GM12878 (cell line): Measurements from ENCODE around the gene TCEANC2. TPM values are rescaled to one million over a fixed set of nuclear protein-coding genes. Genes with fewer than 3 reads are reported as not detected.

Experiments
- BCL3 ChIP-seq: IDR thresholded peaks from 2 replicates; pipeline ENCODE4 v1.6.1; 2011; ENCODE audit warnings: borderline replicate concordance, low read depth, mild to moderate bottlenecking, moderate library complexity, low read length; ENCODE audit not compliant: insufficient read depth, poor library complexity, severe bottlenecking
- CBFB ChIP-seq: IDR thresholded peaks from 2 replicates; pipeline ENCODE4 v1.6.1; 2016; ENCODE audit warnings: antibody characterized with exemption, low read depth
- CUX1 ChIP-seq: IDR thresholded peaks from 2 replicates; pipeline ENCODE4 v1.6.1; 2012; ENCODE audit warnings: improper control_type of control experiment, low read depth, low read length; ENCODE audit not compliant: insufficient replicate concordance
- DPF2 ChIP-seq: fragments of 450-650 bp; IDR thresholded peaks from 2 replicates; pipeline ENCODE4 v1.6.1; 2017; ENCODE audit warnings: mild to moderate bottlenecking
- ESRRA ChIP-seq: IDR thresholded peaks from 2 replicates; pipeline ENCODE4 v1.6.1; 2012; ENCODE audit warnings: mild to moderate bottlenecking, low read length, improper control_type of control experiment
- JUND ChIP-seq: IDR thresholded peaks from 2 replicates; pipeline ENCODE4 v1.6.1; 2012; ENCODE audit warnings: low read depth, mild to moderate bottlenecking, low read length, improper control_type of control experiment, moderate library complexity
- LARP7 ChIP-seq: fragments of 450-650 bp; IDR thresholded peaks from 2 replicates; pipeline ENCODE4 v1.6.1; 2017; ENCODE audit warnings: mild to moderate bottlenecking
- MEF2A ChIP-seq: IDR thresholded peaks from 2 replicates; pipeline ENCODE4 v1.6.1; 2011; ENCODE audit warnings: low read depth, mild to moderate bottlenecking, low read length, moderate library complexity; ENCODE audit not compliant: insufficient read depth
- NKRF ChIP-seq: fragments of 450-650 bp; conservative IDR thresholded peaks from 2 replicates; pipeline ENCODE4 v1.6.1; 2017; ENCODE audit warnings: mild to moderate bottlenecking, moderate library complexity
- PRDM15 ChIP-seq: fragments of 450-650 bp; formaldehyde crosslinking; IDR thresholded peaks from 2 replicates; pipeline ENCODE4 v1.4.0; 2020; ENCODE audit warnings: mild to moderate bottlenecking, moderate library complexity
- RAD21 ChIP-seq: IDR thresholded peaks from 2 replicates; pipeline ENCODE4 v1.6.1; 2011; ENCODE audit warnings: mild to moderate bottlenecking, low read depth, low read length, moderate library complexity; ENCODE audit not compliant: insufficient read depth
- polyA plus RNA-seq, 11 experiments: library from polyadenylated mRNA; depleted of rRNA in 4 of 11; unstranded in 6 of 11; stranded (reverse) in 5 of 11; fragments of >200 nt; fragmentation: Nextera tagmentation in 4 of 11; fragmentation: Illumina TruSeq in 1 of 11; extraction: Ambion mirVana in 4 of 11; extraction: Trizol in 1 of 11; gene quantifications; 1 replicate in 1 of 11; 2 replicates in 10 of 11; pipeline versions ENCODE4 v1.2.1 to v1.2.3, GENCODE V29; 2011 to 2016; ENCODE audit warnings: inconsistent platforms in 2 of 11, missing spikeins in 2 of 11, low read depth in 1 of 11
- total RNA-seq, 4 experiments: library from RNA; depleted of rRNA in 3 of 4; stranded (reverse); fragments of >200 nt in 3 of 4; fragmentation: Illumina TruSeq in 1 of 4; extraction: Trizol in 1 of 4; gene quantifications; 2 replicates each; pipeline versions ENCODE4 v1.2.1 to v1.2.3, GENCODE V29; 2013 to 2021

The TCEANC2 gene
- total and polyA plus RNA-seq, 10 of the 15 experiments (the other 5 are each of a cell fraction or from before 2014, with no cell fraction given) = 4.4 to 13.2 (median 6.4) TPM

- TF ChIP-seq PRDM15 (CRISPR knock-in tag) = no peak
- no peak for TF ChIP-seq RAD21
- peak; percentile 14 for TF ChIP-seq CUX1
- TF ChIP-seq JUND = no peak
- peak; percentile 72; the same call in 1 of the 2 replicates for TF ChIP-seq LARP7
- peak; percentile 50; the same call in 1 of the 2 replicates for TF ChIP-seq DPF2
- no peak for TF ChIP-seq MEF2A
- no peak for TF ChIP-seq BCL3
- TF ChIP-seq ESRRA = no peak
- 0 out of 2 replicates have a peak, but pooled peaks have one; percentile 26 for TF ChIP-seq CBFB
- peak; percentile 79 for TF ChIP-seq NKRF
These were observed 483 bp downstream of the TCEANC2 start (continued) for GRCh38 chr1:54053745-54054437.
